CD4-positive, CD25-positive, alpha-beta regulatory T cell (primary cell): ENCODE data around the gene SDR9C7. TPM values are rescaled to one million over a fixed set of nuclear protein-coding genes. Genes with fewer than 3 reads are reported as not detected.
"Not testable (repeated sequence)": the region's sequence is repeated elsewhere in the genome, so short reads cannot be mapped to it uniquely, and the experiment has no call there.

Experiments
- ATAC-seq, 2 donors: fragments of 150-1000 bp; cut with Tn5 transposase; one replicate each; pipeline ENCODE4 v1.10.0; 2021; ENCODE audit warnings: low read depth in 2 of 2, moderate number of reproducible peaks in 2 of 2, moderate library complexity in 1 of 2
- DNase-seq, 3 donors: peaks; one replicate each; pipeline versions ENCODE4 v3.0.0 to v3.0.0-alpha.2; 2012 to 2022; ENCODE audit warnings: mixed read lengths in 1 of 3
- H3K27ac ChIP-seq: one replicate; pipeline ENCODE4 v1.7.0; 2013; ENCODE audit warnings: mild to moderate bottlenecking, low read length; ENCODE audit not compliant: insufficient read depth, poor library complexity, severe bottlenecking
- H3K27me3 ChIP-seq: one replicate; pipeline ENCODE4 v1.7.0; 2013; ENCODE audit warnings: low read length; ENCODE audit not compliant: control insufficient read depth, insufficient read depth
- H3K36me3 ChIP-seq: one replicate; pipeline ENCODE4 v1.7.0; 2013; ENCODE audit warnings: mild to moderate bottlenecking, low read length, moderate library complexity; ENCODE audit not compliant: control insufficient read depth, insufficient read depth
- H3K4me1 ChIP-seq: 2 replicates; pipeline ENCODE4 v1.7.0; 2013; ENCODE audit warnings: mild to moderate bottlenecking, low read length; ENCODE audit not compliant: insufficient read depth, control insufficient read depth, poor library complexity, severe bottlenecking
- H3K4me3 ChIP-seq: one replicate; pipeline ENCODE4 v1.7.0; 2013; ENCODE audit warnings: low read depth, mild to moderate bottlenecking, low read length, moderate library complexity
- H3K9me3 ChIP-seq, 2 experiments: 1 replicate in 1 of 2; 2 replicates in 1 of 2; pipeline ENCODE4 v1.7.0; 2013; ENCODE audit warnings: low read length in 2 of 2, mild to moderate bottlenecking in 1 of 2, moderate library complexity in 1 of 2; ENCODE audit not compliant: control insufficient read depth in 2 of 2
- H3K27ac Mint-ChIP-seq, 3 donors: one replicate each; pipeline ENCODE4 v1.8.0; 2020 to 2022; ENCODE audit warnings: mild to moderate bottlenecking in 3 of 3, mixed read lengths in 3 of 3, moderate library complexity in 2 of 3
- H3K27me3 Mint-ChIP-seq: one replicate; pipeline ENCODE4 v1.8.0; 2022; ENCODE audit warnings: mild to moderate bottlenecking, mixed read lengths
- H3K36me3 Mint-ChIP-seq: one replicate; pipeline ENCODE4 v1.8.0; 2020; ENCODE audit warnings: mixed read lengths
- H3K4me1 Mint-ChIP-seq, 4 donors: one replicate each; pipeline ENCODE4 v1.8.0; 2020 to 2022; ENCODE audit warnings: mixed read lengths in 4 of 4, mild to moderate bottlenecking in 1 of 4
- H3K4me3 Mint-ChIP-seq, 4 donors: one replicate each; pipeline ENCODE4 v1.8.0; 2020 to 2022; ENCODE audit warnings: mild to moderate bottlenecking in 4 of 4, mixed read lengths in 4 of 4, moderate library complexity in 3 of 4
- H3K9me3 Mint-ChIP-seq, 7 donors: one replicate each; pipeline ENCODE4 v1.8.0; 2020 to 2022; ENCODE audit warnings: mixed read lengths in 7 of 7, mild to moderate bottlenecking in 3 of 7, moderate library complexity in 2 of 7
- polyA plus RNA-seq, 4 donors: library from polyadenylated mRNA; unstranded; fragments of 300-500 nt; fragmentation: Illumina TruSeq; gene quantifications; one replicate each; pipeline ENCODE4 v1.2.3, GENCODE V29; 2021
- total RNA-seq: library from RNA; stranded (reverse); gene quantifications from one replicate; pipeline ENCODE4 v1.2.3, GENCODE V29; 2022

SDR9C7 gene
- total and polyA plus RNA-seq, 5 donors from 2014 or later: not detected

DNA sequence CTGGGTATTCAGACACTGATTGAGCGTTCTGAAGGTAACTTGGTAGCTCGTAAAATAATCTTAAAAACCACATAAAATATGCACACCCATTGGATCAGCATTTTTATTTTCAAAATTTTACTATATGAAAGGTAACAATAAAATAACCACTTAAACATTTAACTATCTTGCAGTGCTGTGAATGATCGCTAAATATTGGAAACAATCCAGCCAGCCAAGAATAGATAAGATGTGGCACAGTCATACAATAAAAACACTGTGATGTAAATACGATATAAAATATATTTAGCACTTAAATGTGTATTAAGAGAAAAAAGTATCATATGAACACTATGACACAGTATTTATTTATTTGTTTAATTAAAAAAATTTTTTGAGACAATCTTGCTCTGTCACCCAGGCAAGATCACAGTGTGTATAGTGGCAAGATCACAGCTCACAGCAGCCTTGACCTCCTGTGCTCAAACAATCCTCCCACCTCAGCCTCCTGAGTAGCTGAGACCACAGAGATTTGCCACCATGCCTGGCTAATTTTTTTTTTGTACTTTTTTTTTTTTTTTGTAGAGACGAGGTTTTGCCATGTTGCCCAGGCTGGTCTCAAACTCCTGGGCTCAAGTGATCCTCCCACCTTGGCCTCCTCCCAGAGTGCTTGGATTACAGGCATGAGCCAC is 39.4 kb downstream of the SDR9C7 start:
- peaks cover 0 to 20% (median 4%) of the 10 kb centered on the region in 7 donors for H3K9me3 Mint-ChIP-seq

DNA sequence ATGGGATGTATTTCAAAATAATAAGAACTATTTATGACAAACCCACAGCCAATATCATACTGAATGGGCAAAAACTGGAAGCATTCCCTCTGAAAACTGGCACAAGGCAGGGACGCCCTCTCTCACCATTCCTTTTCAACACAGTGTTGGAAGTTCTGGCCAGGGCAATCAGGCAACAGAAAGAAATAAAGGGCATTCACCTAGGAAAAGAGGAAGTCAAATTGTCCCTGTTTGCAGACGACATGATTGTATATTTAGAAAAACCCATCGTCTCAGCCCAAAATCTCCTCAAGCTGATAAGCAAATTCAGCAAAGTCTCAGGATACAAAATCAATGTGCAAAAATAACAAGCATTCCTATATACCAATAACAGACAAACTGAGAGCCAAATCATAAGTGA is 42.3 kb downstream of the SDR9C7 start:
- H3K27ac ChIP-seq, H3K4me1 ChIP-seq, H3K27me3 Mint-ChIP-seq, H3K36me3 ChIP-seq, H3K4me3 ChIP-seq, H3K9me3 Mint-ChIP-seq, H3K27me3 ChIP-seq, H3K4me3 Mint-ChIP-seq, DNase-seq, H3K9me3 ChIP-seq, H3K27ac Mint-ChIP-seq, ATAC-seq, H3K36me3 Mint-ChIP-seq, H3K4me1 Mint-ChIP-seq: not testable (repeated sequence)

More for the DNA sequence above, 39.4 kb downstream of the SDR9C7 start:
- H3K4me3 ChIP-seq: no peak overlapping the region
- H3K36me3 ChIP-seq: no peaks in the 10 kb centered on the region
- H3K9me3 ChIP-seq: peaks cover under 1 to 4% of the 10 kb centered on the region in 2 experiments
- Mint-ChIP-seq H3K27ac (no peak overlapping the region), H3K4me1 (no peaks in the 10 kb centered on the region), H3K4me3 (no peak overlapping the region), H3K27me3 (peaks cover 6% of the 10 kb centered on the region), H3K36me3 (no peaks in the 10 kb centered on the region)
- no peaks in the 10 kb centered on the region for H3K4me1 ChIP-seq
- no peaks in the 10 kb centered on the region for H3K27me3 ChIP-seq
- no peak overlapping the region for H3K27ac ChIP-seq
- DNase-seq: no peak
- no peak for ATAC-seq

DNA sequence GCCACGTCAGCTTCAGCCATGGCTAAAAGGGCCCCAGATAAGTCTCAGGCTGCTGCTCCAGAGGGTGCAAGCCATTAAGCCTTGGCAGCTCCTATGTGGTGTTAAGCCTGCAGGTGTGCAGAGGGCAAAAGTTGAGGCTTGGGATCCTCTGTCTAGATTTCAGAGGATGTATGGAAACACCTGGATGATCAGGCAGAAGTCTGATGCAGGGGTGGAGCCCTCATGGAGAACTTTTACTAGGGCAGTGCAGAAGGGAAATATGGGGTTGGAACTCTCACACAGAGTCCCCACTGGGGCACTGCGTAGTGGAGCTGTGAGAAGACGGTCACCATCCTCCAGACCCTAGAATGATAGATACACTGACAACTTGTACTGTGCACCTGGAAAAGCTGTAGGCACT is 47.9 kb downstream of the SDR9C7 start:
- Mint-ChIP-seq H3K9me3 (peaks cover 0 to 36% (median 11%) of the 10 kb centered on the region in 7 donors), H3K27me3 (peaks cover 15% of the 10 kb centered on the region), H3K4me1 (no peaks in the 10 kb centered on the region), H3K4me3 (no peak overlapping the region), H3K36me3 (no peaks in the 10 kb centered on the region), H3K27ac (no peak overlapping the region)
- Histone ChIP-seq H3K4me3 (no peak overlapping the region), H3K36me3 (no peaks in the 10 kb centered on the region), H3K27ac (no peak overlapping the region), H3K4me1 (no peaks in the 10 kb centered on the region), H3K9me3 (peaks cover 6 to 17% of the 10 kb centered on the region in 2 experiments), H3K27me3 (peaks cover 8% of the 10 kb centered on the region)
- ATAC-seq: no peak
- DNase-seq: no peak

DNA sequence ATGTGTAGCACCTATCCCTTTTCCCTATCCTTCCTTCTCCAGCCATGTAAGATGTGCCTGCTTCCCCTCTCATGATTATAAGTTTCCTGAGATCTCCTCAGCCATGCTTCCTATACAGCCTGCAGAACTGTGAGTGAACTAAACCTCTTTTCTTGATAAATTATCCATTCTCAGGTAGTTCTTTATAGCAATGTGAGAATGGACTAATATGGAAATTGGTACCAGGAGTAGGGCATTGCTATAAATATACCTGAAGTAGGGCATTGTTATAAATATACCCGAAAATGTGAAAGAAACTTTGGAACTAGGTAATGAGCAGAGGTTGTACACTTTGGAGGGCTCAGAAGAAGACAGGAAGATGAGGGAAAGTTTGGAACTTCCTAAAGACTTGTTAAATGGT is 48.9 kb downstream of the SDR9C7 start:
- H3K4me1 ChIP-seq: no peaks in the 10 kb centered on the region
- H3K36me3 ChIP-seq: no peaks in the 10 kb centered on the region
- peaks cover 9% of the 10 kb centered on the region for H3K27me3 Mint-ChIP-seq
- H3K27ac ChIP-seq: no peak overlapping the region
- H3K9me3 Mint-ChIP-seq: peaks cover 3 to 38% (median 9%) of the 10 kb centered on the region in 7 donors
- no peak overlapping the region for H3K4me3 ChIP-seq
- no peaks in the 10 kb centered on the region for H3K36me3 Mint-ChIP-seq
- H3K4me1 Mint-ChIP-seq: no peaks in the 10 kb centered on the region
- DNase-seq (no peak), ATAC-seq (no peak)
- H3K27me3 ChIP-seq: peaks cover 11% of the 10 kb centered on the region
- no peak overlapping the region for H3K27ac Mint-ChIP-seq
- H3K9me3 ChIP-seq: peaks cover 6 to 17% of the 10 kb centered on the region in 2 experiments
- no peak overlapping the region for H3K4me3 Mint-ChIP-seq

DNA sequence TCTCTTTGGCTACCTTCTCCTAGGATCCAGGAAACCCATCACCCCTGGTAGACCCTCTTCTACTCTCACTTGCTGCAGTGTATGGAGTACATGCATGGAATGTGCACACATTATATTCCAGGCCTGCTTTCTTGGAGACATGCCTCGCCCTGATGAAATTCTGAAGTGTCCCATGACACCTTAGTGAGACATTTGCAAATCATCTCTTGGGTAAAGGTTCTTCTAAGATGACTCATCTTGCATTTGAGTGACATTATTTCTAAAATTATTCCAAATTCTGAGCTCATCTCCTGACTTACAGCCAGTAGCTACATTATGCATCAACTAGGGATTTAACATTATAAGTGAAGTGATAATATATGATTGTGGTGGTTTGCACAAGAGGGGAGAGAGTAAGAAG is 49.8 kb downstream of the SDR9C7 start:
- H3K4me1 ChIP-seq: no peaks in the 10 kb centered on the region
- no peak overlapping the region for H3K27ac ChIP-seq
- peaks cover 11% of the 10 kb centered on the region for H3K27me3 ChIP-seq
- no peaks in the 10 kb centered on the region for H3K36me3 ChIP-seq
- ATAC-seq: no peak
- Mint-ChIP-seq H3K27ac (no peak overlapping the region), H3K4me3 (no peak overlapping the region), H3K27me3 (peaks cover 9% of the 10 kb centered on the region), H3K36me3 (no peaks in the 10 kb centered on the region), H3K4me1 (no peaks in the 10 kb centered on the region), H3K9me3 (peaks cover 3 to 41% (median 6%) of the 10 kb centered on the region in 7 donors)
- no peak for DNase-seq
- H3K9me3 ChIP-seq: peaks cover 6 to 17% of the 10 kb centered on the region in 2 experiments
- no peak overlapping the region for H3K4me3 ChIP-seq

DNA sequence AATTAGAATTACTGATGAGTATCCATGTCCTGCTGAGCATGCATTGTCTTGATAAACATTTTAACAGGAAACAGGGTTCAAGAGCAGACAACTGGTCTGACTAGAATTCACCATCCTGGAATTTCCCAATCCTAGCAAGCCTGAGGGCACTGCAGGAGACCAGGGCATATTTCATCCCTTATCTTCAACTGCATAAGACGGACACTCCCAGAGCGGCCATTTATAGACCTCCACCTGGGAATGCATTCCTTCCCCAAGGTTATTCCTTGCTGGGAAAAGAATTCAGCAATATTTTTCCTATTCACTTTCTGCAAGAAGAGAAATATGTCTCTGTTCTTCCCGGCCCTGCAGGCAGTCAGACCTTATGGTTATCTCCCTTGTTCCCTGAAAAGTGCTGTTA is 51.8 kb downstream of the SDR9C7 start:
- not testable (repeated sequence) for H3K4me3 Mint-ChIP-seq, H3K36me3 Mint-ChIP-seq, ATAC-seq, H3K4me1 ChIP-seq, H3K27ac ChIP-seq, H3K4me3 ChIP-seq, H3K4me1 Mint-ChIP-seq, DNase-seq, H3K27ac Mint-ChIP-seq, H3K36me3 ChIP-seq
- Histone ChIP-seq H3K27me3 (peaks cover 11% of the 10 kb centered on the region), H3K9me3 (peaks cover 6 to 17% of the 10 kb centered on the region in 2 experiments)
- Mint-ChIP-seq H3K27me3 (peaks cover 16% of the 10 kb centered on the region), H3K9me3 (peaks cover 3 to 41% (median 6%) of the 10 kb centered on the region in 7 donors)

DNA sequence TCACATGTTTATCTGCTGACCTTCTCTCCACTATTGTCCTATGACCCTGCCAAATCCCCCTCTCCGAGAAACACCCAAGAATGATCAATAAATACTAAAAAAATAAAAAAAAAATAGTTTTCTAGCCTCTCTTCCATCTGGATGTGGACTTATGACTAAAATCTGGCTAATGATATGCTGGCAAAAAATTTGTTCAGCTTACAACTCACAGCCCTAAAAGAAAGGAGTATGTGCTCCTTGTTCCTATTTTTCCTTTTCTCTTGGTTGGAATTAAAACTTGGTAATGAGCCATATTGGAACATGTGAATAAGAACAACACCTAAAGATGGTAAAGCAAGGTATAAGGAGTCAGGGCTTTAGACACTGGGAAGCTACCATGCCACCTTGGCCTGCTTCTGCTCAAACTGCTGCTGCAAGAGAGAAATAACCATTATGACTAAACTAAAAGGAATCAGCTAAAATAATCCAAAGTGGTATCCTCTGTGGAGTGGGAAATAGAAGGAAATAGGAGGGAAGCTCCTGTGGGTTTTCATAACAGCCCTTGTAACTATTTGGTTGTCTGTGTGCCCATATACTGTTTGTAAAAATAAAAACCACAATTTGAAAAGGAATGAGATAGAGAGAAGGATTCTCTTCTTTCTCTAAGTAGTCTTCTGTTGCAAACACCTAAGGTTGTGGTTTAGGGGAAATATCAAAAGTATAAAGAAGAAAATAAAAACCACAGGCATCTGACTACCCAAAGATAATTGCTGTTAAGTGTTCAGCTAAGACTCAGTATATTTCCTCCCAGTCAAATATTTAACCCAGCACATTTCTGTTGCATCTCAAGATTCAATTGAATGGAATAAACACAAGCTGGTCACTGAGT is 53.8 kb downstream of the SDR9C7 start:
- Mint-ChIP-seq H3K9me3 (peaks cover 1 to 28% (median 7%) of the 10 kb centered on the region in 7 donors), H3K27me3 (peaks cover 20% of the 10 kb centered on the region), H3K27ac (no peak overlapping the region), H3K4me3 (no peak overlapping the region), H3K36me3 (no peaks in the 10 kb centered on the region), H3K4me1 (no peaks in the 10 kb centered on the region)
- ATAC-seq: no peak
- Histone ChIP-seq H3K9me3 (peaks cover 2 to 8% of the 10 kb centered on the region in 2 experiments), H3K27me3 (peaks cover 15% of the 10 kb centered on the region), H3K36me3 (no peaks in the 10 kb centered on the region), H3K4me1 (no peaks in the 10 kb centered on the region), H3K4me3 (no peak overlapping the region), H3K27ac (no peak overlapping the region)
- no peak for DNase-seq
